Sigmoid colon (tissue), 4 donors: Measurements from ENCODE around the gene CYGB.

Experiments
- POLR2A ChIP-seq, 2 donors: fragments of 450-650 bp; IDR thresholded peaks; one replicate each; pipeline ENCODE4 v1.6.1; 2016; ENCODE audit warnings: antibody characterized with exemption in 2 of 2, mild to moderate bottlenecking in 2 of 2, moderate library complexity in 2 of 2
- POLR2AphosphoS5 ChIP-seq, 4 donors: sonication (generic); formaldehyde crosslinking; IDR thresholded peaks; one replicate each; pipeline ENCODE4 v1.6.1; 2017; ENCODE audit warnings: antibody characterized with exemption in 4 of 4
- TF ChIP-seq, protein P1 (sequence below), 4 experiments: fragments of 450-650 bp in 3 of 4; fragments of 200-600 bp in 1 of 4; IDR thresholded peaks; one replicate each; pipeline ENCODE4 v1.5.1; 2016 to 2019; ENCODE audit warnings: antibody characterized with exemption in 4 of 4, mild to moderate bottlenecking in 3 of 4, moderate library complexity in 2 of 4

DNA sequence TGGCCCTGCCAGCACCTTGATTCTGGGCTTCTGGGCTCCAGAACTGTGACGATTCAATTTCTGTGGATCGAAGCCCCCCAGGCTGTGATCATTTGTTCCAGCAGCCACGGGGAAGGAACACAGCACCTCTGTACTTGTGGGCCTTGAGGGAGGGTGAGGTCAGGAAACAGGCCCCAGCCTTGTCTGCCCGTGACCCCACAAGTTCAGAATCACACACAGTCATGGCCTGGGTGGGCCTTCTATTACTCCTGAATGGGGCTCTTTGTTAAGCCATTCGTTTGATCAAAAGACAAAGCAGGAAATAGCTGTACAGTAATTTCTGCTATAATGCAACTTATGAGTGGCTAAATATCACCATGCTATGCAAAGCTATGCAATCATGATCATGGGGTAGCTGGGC is 38.1 kb upstream of the CYGB start:
- TF ChIP-seq, protein P1, sequence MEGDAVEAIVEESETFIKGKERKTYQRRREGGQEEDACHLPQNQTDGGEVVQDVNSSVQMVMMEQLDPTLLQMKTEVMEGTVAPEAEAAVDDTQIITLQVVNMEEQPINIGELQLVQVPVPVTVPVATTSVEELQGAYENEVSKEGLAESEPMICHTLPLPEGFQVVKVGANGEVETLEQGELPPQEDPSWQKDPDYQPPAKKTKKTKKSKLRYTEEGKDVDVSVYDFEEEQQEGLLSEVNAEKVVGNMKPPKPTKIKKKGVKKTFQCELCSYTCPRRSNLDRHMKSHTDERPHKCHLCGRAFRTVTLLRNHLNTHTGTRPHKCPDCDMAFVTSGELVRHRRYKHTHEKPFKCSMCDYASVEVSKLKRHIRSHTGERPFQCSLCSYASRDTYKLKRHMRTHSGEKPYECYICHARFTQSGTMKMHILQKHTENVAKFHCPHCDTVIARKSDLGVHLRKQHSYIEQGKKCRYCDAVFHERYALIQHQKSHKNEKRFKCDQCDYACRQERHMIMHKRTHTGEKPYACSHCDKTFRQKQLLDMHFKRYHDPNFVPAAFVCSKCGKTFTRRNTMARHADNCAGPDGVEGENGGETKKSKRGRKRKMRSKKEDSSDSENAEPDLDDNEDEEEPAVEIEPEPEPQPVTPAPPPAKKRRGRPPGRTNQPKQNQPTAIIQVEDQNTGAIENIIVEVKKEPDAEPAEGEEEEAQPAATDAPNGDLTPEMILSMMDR (IDR thresholded peaks at IDR 0.05) = no peak
- TF ChIP-seq POLR2A (IDR thresholded peaks at IDR 0.05) = no peak
- peak in 3 of 4 donors; percentile 6 to 37 (median 25) for TF ChIP-seq POLR2AphosphoS5 (IDR thresholded peaks at IDR 0.05)
